GM18951 (cell line): ENCODE measurements around the gene DDX24.
"Not testable (repeated sequence)": the region's sequence is repeated elsewhere in the genome, so short reads cannot be mapped to it uniquely, and the experiment has no call there.

Experiments
- POLR2A ChIP-seq: IDR thresholded peaks from 4 replicates; pipeline ENCODE4 v1.6.1; 2011; ENCODE audit warnings: mild to moderate bottlenecking; ENCODE audit not compliant: insufficient read length, insufficient read depth; ENCODE audit errors: extremely low read depth
- in situ Hi-C: fragments of 300-500 bp; cut with MboI; formaldehyde crosslinking; loops from one replicate; pipeline ENCODE4 v1.12.0; 2022; ENCODE audit warnings: low sequenced_read_pairs, mixed read lengths, inconsistent platforms; ENCODE audit not compliant: unreplicated experiment

The DDX24 gene

DNA sequence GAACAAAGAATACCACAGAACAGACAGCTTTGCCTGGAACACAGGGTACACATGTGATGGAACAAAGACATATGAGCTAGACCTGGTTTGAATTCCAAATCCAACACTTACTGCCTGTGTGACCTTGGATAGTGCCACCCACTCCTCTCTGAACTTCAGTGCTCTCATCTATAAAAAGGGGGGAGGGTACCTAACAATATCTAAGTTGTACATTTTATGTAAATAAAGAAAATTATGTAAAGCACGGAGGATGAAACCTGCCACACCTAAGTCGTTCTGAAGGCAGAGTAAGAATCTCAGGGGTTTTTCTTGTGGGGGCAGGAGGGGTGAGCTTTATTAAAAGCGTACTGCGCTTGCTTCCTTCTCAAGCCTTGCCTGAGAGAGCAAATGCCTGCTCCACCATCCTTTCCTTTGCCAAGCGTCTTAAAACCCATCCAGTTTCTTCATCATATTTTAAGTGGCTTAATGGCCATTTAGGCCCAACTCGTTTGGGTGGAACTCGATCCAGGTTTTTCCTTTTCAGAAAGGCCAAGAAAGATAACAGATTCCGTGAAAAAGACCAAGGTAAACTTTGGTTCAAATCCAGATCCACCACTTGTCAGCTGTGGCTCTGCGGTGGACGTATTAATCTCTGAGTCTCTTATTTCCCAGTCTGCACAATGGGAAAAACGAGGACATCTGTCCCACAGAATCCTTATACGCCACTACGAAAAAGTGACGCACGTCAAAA is 946 bp downstream of the DDX24 start:
- in situ Hi-C loops: no loop called here
- no peak for TF ChIP-seq POLR2A

GRCh38 chr14:94077823-94078222 is 3.2 kb downstream of the DDX24 start:
- in situ Hi-C loops: no loop called here
- no peak for TF ChIP-seq POLR2A

DNA sequence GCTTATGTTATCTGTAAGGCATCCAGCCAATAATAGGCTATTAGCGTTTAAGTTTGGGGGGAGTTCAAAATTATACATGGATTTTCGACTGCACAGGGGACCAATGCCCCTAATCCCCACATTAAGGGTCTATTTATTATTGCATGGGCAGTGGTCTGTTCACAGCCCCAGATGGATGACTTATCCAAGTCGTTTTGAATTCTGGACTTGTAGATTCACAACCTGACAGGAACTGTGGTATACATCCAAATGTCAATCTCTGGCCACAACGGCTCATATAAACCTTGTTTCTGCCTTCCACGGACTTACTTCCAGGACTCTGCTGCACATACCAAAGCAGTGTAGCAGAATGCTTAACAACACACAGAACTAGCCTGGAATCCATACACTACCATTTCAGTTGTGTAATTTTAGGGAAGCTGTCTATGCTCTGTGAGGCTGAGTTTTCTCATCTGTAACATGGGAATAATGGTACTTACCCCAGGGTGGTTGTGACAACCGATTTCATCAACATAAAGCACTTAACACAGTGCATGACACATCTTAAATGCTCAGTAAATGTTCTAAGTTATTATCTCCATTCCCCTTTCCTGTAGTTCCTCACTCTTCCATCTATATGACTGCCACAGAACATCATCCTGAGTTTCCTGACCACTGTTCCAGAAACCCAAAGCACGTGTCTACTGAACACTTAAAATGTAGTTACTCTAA is 3.7 kb downstream of the DDX24 start:
- no peak for TF ChIP-seq POLR2A
- in situ Hi-C loops: no loop called here

GRCh38 chr14:94075008-94075407 is 6.0 kb downstream of the DDX24 start:
- in situ Hi-C loops: no loop called here
- no peak for TF ChIP-seq POLR2A

GRCh38 chr14:94074534-94074933 is 6.5 kb downstream of the DDX24 start:
- in situ Hi-C loops: no loop called here
- no peak for TF ChIP-seq POLR2A

DNA sequence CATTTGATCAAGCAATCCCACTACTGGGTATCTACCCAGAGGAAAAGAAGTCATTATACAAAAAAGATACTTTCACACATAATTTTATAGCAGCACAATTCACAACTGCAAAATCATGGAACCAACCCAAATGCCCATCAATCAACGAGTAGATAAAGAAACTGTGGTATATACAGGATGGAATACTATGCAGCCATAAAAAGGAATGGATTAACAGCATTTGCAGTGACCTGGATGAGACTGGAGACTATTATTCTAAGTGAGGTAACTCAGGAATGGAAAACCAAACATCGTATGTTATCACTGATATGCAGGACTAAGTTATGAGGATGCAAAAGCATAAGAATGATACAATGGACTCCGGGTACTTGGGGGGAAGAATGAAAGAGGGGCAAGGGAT is 8.9 kb downstream of the DDX24 start:
- in situ Hi-C loops: not testable (repeated sequence)

GRCh38 chr14:94066089-94066676 is 14.8 kb downstream of the DDX24 start:
- in situ Hi-C loops: no loop called here

DNA sequence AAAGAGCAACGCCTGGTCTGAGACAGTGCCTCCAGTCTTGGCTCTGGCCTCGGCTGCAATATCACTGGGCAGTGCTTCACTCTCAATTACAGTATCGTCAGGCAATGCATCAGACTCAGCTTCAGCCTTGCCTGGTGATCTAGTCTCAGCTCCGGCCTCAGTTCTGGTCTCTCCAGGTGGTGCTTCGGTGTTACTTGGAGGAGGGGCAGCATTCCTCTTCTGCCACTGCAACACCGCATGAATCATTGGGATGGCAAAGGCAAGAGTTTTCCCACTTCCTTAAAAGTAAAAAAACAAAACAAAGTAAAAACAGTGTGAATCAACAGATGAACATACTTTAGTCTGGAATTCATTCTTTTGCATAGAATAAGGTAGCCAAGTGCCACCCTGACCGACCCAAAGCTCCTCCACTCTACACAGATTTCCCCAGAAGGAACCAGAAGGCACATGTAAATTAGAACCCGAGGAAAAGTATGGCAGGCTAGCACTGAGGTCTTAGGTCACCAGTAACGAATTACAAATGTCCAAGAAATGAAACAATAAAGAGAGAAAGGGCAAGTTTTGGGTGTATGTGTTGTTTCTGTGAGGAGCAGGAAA is 18.6 kb downstream of the DDX24 start:
- in situ Hi-C loops: no loop called here
- no peak for TF ChIP-seq POLR2A

More at GRCh38 chr14:94066089-94066676, 14.8 kb downstream of the DDX24 start:
- TF ChIP-seq POLR2A: no peak

DNA sequence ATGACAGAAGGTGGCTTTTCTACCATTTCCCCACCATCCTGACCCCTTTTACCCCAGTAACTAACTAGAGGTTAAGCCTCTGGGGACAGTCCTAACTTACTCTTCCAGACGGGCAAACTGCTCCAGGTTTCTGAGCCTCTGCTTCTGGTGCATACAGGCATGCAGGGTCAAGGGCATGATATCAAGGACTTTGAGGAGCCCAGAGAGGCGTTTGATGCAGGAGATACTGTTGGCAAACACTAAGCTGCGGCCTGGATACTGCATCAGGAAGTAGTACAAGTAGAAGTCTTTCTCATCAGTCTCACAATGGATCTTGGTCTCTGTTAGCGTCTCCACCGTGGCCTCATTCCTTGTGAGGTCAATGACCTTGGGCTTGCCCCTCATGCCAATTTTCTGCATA is 21.0 kb downstream of the DDX24 start:
- no peak for TF ChIP-seq POLR2A
- in situ Hi-C loops: no loop called here

DNA sequence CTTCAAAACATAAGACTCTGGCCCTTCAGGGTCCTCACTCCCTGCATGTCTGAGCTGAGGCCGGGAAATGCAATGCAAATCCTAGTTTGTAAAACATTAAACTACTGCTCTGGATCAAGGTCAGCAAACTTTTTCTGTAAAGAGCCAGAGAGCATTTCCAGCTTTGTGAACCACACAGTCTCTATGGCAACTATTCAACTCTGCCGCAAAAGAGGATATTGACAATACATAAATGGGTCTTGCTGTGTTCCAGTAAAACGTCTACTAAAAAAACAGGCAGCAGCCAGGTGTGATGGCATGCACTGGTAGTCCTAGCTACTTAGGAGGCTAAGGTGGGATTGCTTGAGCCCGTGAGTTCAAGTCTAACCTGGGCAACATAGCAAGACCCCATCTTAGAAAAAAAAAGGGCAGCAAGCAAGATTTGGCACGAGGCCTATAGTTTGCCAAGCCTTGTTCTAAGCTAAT is 22.3 kb downstream of the DDX24 start:
- in situ Hi-C loops: no loop called here
- no peak for TF ChIP-seq POLR2A

GRCh38 chr14:94058128-94058673 is 22.8 kb downstream of the DDX24 start:
- in situ Hi-C loops: no loop called here
- TF ChIP-seq POLR2A: no peak

DNA sequence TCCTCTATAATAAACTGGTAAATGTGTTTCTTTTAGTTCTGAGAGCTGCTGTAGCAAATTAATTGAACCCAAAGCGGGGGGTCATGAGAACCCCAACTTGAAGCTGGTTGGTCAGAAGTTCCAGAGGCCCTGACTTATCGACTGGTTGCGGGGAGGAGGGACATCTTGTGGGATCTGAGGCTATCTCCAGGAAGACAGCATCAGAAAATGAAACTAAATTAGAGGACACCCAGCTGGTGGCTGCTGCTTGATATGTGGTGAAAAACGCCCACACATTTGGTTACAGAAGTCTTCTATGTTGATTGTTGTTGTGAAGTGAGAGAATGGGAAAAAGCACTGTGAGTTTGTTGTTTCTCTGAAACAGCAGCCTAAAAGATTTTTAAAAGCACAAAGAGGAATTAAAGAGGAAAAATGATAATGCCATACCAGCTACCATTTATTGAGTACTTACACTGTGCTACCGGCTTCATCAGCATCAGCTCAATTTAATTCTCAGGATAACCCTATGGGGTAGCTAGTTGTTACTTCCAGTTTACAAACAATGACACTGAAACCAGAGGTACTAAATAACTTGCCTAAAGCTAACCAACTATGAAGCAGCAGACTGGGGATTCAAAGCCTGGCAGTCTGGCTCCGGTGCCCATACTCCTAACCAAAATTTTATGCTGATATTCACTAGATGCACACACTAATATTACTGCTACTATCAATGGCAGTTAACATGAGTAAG is 24.3 kb downstream of the DDX24 start:
- no peak for TF ChIP-seq POLR2A
- in situ Hi-C loops: no loop called here

- in situ Hi-C loops: no loop called here
Measured at GRCh38 chr14:94054936-94055335, 26.1 kb downstream of the DDX24 start.

More at GRCh38 chr14:94054936-94055335, 26.1 kb downstream of the DDX24 start:
- no peak for TF ChIP-seq POLR2A
